ENCODE results near the gene ARL4D. TPM values are rescaled to one million over a fixed set of nuclear protein-coding genes. Genes with fewer than 3 reads are reported as not detected.
"Not testable (repeated sequence)": the region's sequence is repeated elsewhere in the genome, so short reads cannot be mapped to it uniquely, and the experiment has no call there.

ARL4D gene
- total and polyA plus RNA-seq, 11 donors = 2.2 to 16.2 (median 4.2) TPM

- Histone ChIP-seq H3K4me1 (peaks cover 0 to 28% (median 16%) of the 10 kb centered on the region in 12 donors), H3K4me3 (no peak overlapping the region), H3K27ac (peak overlapping the region in 6 of 12 donors; percentile 24 to 86 (median 62)), H3K9me3 (no peaks in the 10 kb centered on the region), H3K36me3 (no peaks in the 10 kb centered on the region), H3K27me3 (peaks cover 0 to 4% (median 0%) of the 10 kb centered on the region in 9 donors)
- 68 to 84% (median 75%) methylated on average over 18 of the region's 18 CpGs for WGBS, 4 donors
- peak; percentile 61 to 88 (median 76) for ATAC-seq
- intact Hi-C loops (cut with DNase I) = loop anchor here in 3 of 10 donors (5.0 kb wide), 2 partner anchors 39 to 49 kb away; no protein-coding TSS in a partner anchor
- peak in 3 of 5 donors; percentile 41 to 77 (median 76) for DNase-seq
- TF ChIP-seq POLR2A (IDR thresholded peaks at IDR 0.05) (no peak), CTCF (IDR thresholded peaks at IDR 0.05) (no peak)
These were observed 19.9 kb downstream of the ARL4D start for GRCh38 chr17:43418441-43419374.

GRCh38 chr17:43419375-43419882 is 20.6 kb downstream of the ARL4D start:
- peak overlapping the region in 4 of 12 donors; percentile 24 to 86 (median 52) for H3K27ac ChIP-seq
- 95 to 97% (median 97%) methylated on average over 17 of the region's 17 CpGs for WGBS, 4 donors
- intact Hi-C loops (cut with DNase I) = loop anchor here in 3 of 10 donors (5.0 kb wide), 2 partner anchors 38 to 48 kb away; no protein-coding TSS in a partner anchor

GRCh38 chr17:43423777-43424455 is 25.1 kb downstream of the ARL4D start:
- TF ChIP-seq CTCF (IDR thresholded peaks at IDR 0.05) (no peak), POLR2A (IDR thresholded peaks at IDR 0.05) (no peak)
- DNase-seq (no peak), ATAC-seq (no peak)
- H3K4me1 ChIP-seq = peaks cover 0 to 5% (median 0%) of the 10 kb centered on the region in 12 donors
- 79 to 88% (median 86%) methylated on average over 6 of the region's 6 CpGs for WGBS, 4 donors
- H3K27ac ChIP-seq = no peak overlapping the region
- no peak overlapping the region for H3K4me3 ChIP-seq
- intact Hi-C loops (cut with DNase I) = no loop called here
- H3K27me3 ChIP-seq = peaks cover 0 to 11% (median 0%) of the 10 kb centered on the region in 9 donors
- H3K9me3 ChIP-seq = no peaks in the 10 kb centered on the region
- no peaks in the 10 kb centered on the region for H3K36me3 ChIP-seq

More at GRCh38 chr17:43419375-43419882, 20.6 kb downstream of the ARL4D start:
- DNase-seq, H3K36me3 ChIP-seq, ATAC-seq, H3K27me3 ChIP-seq, H3K4me3 ChIP-seq, H3K9me3 ChIP-seq: not testable (repeated sequence)
- peaks cover 0 to 28% (median 16%) of the 10 kb centered on the region in 12 donors for H3K4me1 ChIP-seq

- Histone ChIP-seq H3K27ac (no peak overlapping the region), H3K36me3 (no peaks in the 10 kb centered on the region), H3K9me3 (no peaks in the 10 kb centered on the region), H3K27me3 (peaks cover 0 to 11% (median 0%) of the 10 kb centered on the region in 9 donors), H3K4me1 (peaks cover 0 to 18% (median 5%) of the 10 kb centered on the region in 12 donors), H3K4me3 (no peak overlapping the region)
- WGBS, 4 donors = 81 to 84% (median 82%) methylated on average over 9 of the region's 9 CpGs
- no peak for DNase-seq
- intact Hi-C loops (cut with DNase I) = no loop called here
- no peak for ATAC-seq
- TF ChIP-seq CTCF (IDR thresholded peaks at IDR 0.05) (no peak), POLR2A (IDR thresholded peaks at IDR 0.05) (no peak)
These were observed 28.7 kb downstream of the ARL4D start for GRCh38 chr17:43427362-43428043.

All from heart left ventricle (tissue), 16 donors.